Measurements from ENCODE around the gene PPM1J.

GRCh38 chr1:112687361-112687760, 27.8 kb downstream of the PPM1J start:
- no peak for TF ChIP-seq POLR2A (IDR thresholded peaks at IDR 0.05)
- TF ChIP-seq, protein P1, sequence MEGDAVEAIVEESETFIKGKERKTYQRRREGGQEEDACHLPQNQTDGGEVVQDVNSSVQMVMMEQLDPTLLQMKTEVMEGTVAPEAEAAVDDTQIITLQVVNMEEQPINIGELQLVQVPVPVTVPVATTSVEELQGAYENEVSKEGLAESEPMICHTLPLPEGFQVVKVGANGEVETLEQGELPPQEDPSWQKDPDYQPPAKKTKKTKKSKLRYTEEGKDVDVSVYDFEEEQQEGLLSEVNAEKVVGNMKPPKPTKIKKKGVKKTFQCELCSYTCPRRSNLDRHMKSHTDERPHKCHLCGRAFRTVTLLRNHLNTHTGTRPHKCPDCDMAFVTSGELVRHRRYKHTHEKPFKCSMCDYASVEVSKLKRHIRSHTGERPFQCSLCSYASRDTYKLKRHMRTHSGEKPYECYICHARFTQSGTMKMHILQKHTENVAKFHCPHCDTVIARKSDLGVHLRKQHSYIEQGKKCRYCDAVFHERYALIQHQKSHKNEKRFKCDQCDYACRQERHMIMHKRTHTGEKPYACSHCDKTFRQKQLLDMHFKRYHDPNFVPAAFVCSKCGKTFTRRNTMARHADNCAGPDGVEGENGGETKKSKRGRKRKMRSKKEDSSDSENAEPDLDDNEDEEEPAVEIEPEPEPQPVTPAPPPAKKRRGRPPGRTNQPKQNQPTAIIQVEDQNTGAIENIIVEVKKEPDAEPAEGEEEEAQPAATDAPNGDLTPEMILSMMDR (IDR thresholded peaks at IDR 0.05) = no peak
- TF ChIP-seq EP300 (IDR thresholded peaks at IDR 0.05) = no peak
